ENCODE measurements around the gene ALDH7A1. TPM values are rescaled to one million over a fixed set of nuclear protein-coding genes. Genes with fewer than 3 reads are reported as not detected.

ALDH7A1 gene
- total RNA-seq, 1 donor from 2014 or later: 51.8 TPM

GRCh38 chr5:126509339-126509738 lies 85.7 kb downstream of the ALDH7A1 start:
- no peak for DNase-seq (ENCODE audit: low spot score)

- no peak for DNase-seq (ENCODE audit: low spot score)
These were observed 86.1 kb downstream of the ALDH7A1 start for GRCh38 chr5:126508962-126509279.

DNA sequence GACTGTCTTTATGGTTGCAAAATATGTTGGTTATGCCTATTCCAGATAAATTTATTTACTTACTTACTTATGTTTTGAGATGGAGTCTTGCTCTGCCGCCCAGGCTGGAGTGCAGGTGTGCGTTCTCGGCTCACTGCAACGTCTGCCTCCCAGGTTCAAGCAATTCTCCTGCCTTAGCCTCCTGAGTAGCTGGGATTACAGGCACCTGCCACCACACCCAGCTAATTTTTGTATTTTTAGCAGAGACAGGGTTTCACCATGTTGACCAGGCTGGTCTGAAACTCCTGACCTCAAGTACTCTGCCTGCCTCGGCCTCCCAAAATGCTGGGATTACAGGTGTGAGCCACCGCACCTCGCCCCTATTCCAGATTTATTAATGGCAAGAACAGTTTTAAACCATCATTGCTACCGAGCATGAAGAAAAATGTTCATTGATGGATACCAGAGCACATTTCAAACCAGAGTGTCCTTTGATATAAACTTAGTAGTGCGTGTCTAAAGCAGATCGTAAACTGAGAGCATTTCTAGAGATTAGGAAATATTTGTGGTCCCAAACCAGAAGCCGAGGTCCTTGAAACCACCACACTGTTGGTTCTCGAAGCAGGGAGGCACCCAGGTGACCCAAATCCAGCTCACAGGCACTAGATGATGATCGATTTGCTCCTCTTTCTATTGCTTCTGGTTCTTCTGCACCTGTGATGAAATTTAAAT lies 86.6 kb downstream of the ALDH7A1 start:
- no peak for DNase-seq (ENCODE audit: low spot score)

- no peak for DNase-seq (ENCODE audit: low spot score)
These were observed 88.9 kb downstream of the ALDH7A1 start for GRCh38 chr5:126506079-126506478.

DNA sequence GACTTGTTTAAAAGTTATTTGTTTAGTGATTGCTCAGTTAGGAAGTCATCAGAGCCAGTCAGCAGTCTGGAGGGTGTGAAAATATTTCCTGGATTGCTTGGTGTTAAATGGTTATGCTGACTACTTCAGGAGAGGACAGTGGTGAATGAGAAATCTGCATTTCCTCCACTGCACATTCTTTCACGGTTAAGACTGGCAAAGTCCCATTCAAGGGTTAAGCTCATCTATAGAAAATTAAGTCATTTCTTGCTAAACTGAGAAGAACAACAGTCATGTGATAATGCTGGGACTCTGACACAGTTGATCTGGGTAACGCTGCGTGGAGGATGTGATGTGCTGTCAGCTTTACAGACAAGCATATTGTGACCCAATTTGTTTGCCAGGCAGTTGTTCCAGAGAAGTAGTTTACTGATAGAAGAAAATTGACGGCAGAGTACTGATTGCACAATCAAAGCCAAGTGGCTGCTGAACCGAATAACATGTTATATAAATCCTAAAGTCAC lies 91.4 kb downstream of the ALDH7A1 start:
- no peak for DNase-seq (ENCODE audit: low spot score)

DNA sequence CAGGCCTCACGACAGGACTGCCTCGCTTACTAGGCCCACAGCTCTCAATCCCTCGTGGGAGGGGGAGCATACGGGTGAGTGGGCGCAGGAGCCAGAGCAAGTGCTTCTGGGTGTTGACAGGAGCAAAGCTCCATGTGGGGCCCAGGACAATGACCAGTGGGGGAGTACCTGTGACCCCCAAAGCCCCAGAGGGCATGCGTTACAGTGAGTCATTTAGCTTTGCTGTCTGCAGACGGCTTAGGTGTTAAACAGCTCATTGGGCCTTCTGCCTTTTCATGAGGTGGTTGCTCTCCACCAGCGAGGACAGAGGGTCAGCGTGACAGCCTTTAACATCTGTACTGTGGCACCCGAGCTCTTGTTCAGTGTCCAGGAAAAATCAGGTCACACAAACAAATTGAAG lies 93.6 kb downstream of the ALDH7A1 start:
- DNase-seq (ENCODE audit: low spot score): no peak

DNA sequence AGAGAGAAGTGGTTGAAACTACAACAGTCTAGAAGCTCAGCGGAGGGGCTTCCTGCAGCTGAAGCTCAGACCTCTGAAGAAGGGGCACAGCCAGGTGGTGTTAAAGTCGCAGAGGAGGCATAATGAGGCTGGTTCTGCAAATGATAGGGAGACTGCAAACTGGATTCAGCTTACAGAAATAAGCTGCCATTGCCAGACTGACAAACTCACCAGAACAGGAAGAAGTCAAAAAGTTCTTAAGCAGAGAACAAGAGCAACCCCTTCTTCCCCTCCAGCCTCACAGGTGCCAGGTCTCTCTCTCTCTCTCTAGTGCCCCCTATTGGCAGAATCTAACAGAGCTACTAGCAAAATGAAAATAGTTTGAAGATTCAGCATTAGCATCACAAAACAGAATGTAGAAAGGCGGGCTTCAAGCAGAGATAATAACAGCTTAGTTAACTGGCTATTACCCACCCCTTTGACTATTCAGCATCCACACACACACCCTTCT lies 95.1 kb downstream of the ALDH7A1 start:
- no peak for DNase-seq (ENCODE audit: low spot score)

- DNase-seq (ENCODE audit: low spot score): no peak
These were observed 95.7 kb downstream of the ALDH7A1 start for GRCh38 chr5:126499278-126499677.

DNA sequence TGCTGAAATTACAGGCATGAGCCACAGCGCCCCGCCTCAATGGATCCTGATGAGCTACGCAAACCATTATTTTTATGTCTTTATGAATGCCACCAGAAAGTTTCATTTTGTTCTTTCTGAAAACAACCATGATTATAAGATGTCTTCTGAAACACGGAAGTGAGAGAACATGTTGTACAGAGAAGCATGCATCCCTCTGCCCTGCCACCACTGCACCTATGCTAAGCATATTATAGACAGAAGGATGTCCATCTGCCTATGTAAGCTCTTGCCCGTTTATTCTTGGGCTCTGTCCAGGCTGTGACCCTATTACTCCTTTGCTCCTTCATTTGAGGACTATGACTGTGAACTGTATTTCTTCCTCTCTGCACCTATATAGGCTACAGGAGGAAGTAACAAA lies 97.5 kb downstream of the ALDH7A1 start:
- DNase-seq (ENCODE audit: low spot score): no peak

GRCh38 chr5:126494393-126494792 lies 100.6 kb downstream of the ALDH7A1 start:
- DNase-seq (ENCODE audit: low spot score): no peak

DNA sequence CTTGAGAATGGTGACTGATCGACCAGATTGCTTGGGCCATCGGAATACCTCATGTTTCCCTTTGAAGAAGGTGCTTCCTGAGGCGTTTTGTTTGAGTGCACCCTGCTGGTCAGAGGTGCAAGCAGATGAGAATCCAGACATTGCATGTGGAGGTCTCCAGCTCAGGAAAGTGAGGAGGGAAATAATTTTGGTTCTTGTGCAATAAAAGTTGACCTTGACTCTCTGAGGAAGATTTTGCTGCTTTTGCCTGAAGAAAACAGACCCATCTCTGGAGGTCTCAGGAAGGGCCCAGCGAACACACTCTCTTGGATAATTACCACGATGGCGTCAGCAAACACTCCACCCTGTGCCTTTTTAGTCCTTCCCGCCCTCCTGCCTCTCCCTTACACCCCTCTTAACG lies 102.1 kb downstream of the ALDH7A1 start:
- no peak for DNase-seq (ENCODE audit: low spot score)

DNA sequence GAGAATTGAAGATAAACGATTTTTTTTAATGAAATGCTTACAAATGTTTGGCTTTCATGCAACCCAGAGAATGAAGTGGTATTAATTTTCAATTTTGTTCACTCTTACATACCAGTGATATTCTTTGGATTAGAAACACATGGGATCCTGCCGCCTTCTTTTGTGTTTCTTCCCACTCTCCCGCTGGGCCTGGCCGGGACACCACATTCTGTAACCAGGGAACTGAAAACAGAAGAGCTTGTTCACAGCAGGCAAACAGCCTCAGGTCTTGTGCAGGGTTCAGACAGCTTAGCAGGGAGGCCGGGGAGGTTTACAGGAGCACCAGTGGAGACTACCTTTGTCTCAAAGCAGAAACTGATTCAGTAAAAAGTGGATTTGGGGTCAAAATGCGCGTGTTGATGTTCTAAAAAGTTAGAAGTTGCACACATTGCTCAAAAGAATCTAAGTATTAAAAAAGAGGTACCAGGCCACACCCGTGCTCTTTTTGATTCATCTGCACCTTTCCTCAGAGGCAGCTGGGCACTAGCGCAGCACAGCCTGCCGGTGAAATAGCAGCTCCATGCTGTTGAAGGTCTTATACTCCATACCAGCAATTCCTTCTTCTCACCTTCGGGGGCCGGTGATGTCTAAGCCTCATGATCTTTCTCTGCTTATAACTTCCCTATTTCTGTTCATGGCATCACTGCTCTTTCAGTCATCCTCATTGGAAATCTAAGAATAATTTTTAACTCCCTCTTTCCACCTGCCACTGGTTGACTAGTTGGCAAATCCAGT lies 104.7 kb downstream of the ALDH7A1 start:
- no peak for DNase-seq (ENCODE audit: low spot score)

- no peak for DNase-seq (ENCODE audit: low spot score)
These were observed 106.5 kb downstream of the ALDH7A1 start for GRCh38 chr5:126488443-126489065.

DNA sequence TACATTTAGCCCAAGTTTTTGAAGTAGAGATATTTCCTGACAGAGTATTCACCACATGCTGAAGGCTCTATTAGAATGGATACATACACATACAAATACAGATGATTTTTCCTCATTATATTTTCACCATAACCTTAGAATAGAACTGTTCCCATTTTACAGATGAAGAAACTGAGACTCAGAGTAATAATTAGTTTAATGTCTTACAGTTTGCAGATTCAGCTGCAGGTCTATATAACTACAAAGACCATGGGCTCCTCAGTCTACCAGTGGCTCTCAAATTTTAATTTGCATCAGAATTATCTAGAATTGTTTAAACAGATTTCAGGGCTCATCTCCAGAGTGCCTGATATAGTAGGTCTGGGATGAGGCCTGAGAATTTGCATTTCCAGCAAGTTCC lies 107.4 kb downstream of the ALDH7A1 start:
- no peak for DNase-seq (ENCODE audit: low spot score)

- DNase-seq (ENCODE audit: low spot score): no peak
These were observed 108.7 kb downstream of the ALDH7A1 start for GRCh38 chr5:126486332-126486731.

DNA sequence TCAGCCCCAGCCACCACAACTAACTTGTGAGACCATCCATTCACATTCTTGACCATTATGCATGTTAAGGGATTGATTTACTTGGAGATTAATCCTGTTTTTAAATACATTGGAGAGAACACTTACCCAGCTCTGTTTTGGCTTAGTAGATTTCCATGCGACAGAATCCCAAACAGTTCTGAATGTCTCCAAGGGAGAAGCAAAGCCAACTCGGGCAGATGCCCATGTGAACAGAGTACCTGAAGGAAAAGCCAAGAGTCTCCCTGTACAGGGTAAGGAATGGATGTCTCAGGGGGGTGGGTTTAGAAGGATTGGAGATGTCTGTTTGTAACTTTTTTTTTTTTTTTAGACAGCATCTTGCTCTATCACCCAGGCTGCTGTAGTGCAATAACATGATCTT lies 110.8 kb downstream of the ALDH7A1 start:
- DNase-seq (ENCODE audit: low spot score): no peak

DNA sequence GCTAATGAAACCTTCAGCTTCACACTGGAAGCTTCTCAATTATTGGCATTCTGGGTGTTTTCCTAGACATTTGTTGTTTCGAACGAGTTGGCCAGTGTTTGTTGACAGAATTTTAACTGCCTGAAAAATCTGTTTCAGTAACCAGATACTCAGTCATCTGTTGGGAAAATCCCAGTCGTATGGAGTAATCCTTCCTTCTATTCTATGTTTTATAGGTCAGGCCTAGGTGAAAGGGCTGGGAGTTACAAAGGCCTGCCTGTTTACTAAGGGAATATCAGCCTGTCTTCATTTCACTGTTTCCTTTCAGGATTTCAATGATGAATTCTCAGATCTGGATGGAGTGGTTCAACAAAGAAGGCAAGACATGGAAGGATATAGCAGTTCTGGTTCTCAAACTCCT lies 111.9 kb downstream of the ALDH7A1 start:
- DNase-seq (ENCODE audit: low spot score): no peak

- no peak for DNase-seq (ENCODE audit: low spot score)
These were observed 112.4 kb downstream of the ALDH7A1 start for GRCh38 chr5:126482591-126482990.

DNA sequence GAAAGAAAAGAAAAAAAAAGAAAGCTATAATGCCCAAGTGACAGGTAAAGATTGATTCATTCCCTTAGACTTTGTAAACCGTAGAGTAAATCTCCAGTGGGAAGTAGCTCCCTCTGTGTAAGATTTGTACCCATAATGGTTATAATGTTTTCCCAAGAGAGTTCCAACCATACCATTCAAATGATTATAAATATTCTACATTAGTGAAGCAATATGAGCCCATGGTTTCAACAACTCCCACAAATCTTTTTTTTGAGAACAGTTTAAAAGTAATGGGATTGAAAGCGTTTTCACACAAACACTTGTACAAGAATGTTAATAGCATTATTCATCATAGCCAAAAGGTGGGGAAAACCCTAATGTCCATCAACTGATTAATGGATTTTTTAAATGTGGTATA lies 113.8 kb downstream of the ALDH7A1 start:
- no peak for DNase-seq (ENCODE audit: low spot score)
